Fibroblast of skin of right biceps (primary cell): Measurements from ENCODE around the gene SLC9A1.
A peak's percentile ranks its signal among the peaks of the same experiment; 100 is the strongest.
"Not testable (repeated sequence)": the region's sequence is repeated elsewhere in the genome, so short reads cannot be mapped to it uniquely, and the experiment has no call there.

Experiments used
- DNase-seq: peaks from one replicate; pipeline ENCODE4 v3.0.0-alpha.2; 2013

Gene SLC9A1

DNA sequence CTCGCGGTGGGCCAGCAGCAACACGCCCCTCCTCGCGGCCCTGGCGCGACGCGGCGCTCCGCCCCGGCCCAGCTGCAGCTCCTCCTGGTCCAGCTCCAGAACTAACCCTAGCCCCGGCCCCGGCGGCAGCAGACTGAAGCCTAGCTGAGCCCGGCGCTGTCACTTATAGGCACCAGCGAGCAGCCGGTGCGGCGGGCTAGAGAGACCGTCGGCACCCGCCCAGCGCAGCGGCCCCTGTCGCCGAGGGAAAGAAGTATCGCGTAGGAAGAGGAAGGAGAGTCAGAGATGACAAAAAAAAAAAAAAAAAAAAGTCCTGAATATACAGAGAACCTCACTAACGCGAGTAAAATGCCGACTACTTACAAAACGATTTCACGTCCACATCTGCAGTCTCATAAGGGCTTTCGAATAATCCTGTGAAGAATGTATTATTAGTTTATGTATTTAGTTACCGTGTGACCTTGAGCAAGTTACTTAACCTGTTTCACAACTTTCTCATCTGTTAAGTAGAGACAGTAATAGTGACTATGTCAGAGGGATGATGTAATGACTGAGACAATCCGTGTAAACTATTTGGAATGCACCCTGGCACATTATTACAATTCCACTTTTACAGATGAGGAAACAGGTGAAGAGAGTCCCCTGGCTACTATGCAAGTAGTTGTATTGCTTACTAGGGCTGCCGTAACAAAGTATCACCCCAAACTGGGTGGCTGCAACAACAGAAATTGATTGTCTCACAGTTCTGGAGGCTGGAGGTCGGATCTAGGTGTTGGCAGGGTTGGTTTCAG, at the start of gene SLC9A1:
Gene SLC9A1 (minus strand): TSS at position 135 of the 791 bp plus-strand sequence. CDS start 791 bp downstream, outside the sequence.
- DNase-seq: peak; percentile 90

DNA sequence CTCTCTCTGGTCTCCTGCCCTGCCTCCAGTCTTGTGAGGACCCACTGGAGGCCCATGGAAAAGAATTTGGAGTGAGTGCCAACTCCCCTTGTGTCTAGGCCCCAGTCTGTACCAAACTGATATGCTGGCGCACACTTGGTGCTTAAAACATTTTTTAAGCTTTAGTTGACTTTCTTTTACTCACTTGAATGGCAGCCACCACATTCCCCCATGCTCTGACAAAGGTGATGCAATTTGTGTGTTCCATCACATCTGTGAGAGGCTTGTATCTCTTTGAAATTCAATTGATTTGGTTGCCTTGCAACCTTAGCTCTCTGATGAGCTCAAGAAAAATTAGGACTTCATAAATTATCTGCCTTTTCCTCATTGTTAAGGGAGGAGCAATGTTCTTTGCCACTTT, 49.0 kb upstream of the SLC9A1 start:
- peak; percentile 55 for DNase-seq

DNA sequence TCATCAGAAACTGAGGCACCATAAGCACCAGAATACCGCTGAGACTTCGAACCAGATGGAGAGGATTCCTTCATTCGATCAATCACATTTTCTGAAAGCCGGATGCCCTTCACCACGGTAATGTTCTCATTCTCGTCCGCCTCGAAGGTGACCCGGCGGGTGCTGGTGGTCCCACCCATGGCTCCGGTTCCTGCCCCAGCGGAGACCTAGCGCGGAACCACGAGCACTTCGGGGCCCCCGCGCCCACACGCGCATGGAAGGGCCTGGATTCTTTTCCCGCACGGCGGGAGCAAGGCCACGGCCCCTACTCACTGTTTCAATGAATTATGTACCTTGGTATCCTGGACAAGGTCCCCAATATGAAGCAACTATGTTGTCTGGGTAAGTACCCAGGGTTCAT, 46.4 kb upstream of the SLC9A1 start:
- no peak for DNase-seq

DNA sequence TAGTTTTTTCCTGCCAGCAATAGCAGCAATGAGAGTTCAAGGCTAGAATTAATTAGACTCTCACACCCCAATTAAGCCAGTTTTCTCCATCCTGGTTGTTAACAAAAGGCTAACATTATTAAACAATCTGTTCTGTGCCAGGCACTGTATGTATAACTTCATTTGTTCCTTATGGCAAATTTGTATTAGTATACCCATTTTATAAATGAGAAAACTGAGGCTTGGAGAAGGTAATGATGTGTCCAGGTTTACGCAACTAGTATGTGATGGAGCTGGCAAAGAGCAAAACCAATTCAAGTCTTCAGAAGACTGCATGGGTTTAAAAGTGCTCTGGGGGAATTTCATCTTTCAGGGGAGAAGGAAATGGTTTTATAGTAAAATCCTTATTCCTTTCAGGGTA, 38.3 kb upstream of the SLC9A1 start:
- DNase-seq: no peak

DNA sequence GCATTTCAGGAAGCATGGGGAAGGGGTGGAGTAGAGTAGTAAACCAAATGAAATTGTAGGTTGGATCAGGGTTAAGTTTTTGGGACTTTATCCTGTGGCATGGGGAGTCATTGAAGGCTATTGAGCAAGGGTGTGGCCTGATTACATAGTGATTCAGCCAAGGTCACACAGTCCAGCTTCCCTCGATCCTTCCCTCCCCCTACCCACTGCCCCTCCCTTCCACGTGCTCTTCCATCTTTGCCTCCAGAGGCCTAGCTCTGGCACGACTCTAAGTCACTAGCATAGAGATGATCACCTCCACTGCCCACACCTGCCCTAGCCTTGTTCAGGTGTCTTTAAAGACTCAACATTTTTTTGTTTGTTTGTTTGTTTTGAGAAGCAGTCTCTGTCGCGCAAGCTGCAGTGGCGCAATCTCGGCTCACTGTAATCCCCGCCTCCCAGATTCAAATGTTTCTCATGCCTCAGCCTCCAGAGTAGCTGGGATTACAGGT, 37.2 kb upstream of the SLC9A1 start:
- no peak for DNase-seq

DNA sequence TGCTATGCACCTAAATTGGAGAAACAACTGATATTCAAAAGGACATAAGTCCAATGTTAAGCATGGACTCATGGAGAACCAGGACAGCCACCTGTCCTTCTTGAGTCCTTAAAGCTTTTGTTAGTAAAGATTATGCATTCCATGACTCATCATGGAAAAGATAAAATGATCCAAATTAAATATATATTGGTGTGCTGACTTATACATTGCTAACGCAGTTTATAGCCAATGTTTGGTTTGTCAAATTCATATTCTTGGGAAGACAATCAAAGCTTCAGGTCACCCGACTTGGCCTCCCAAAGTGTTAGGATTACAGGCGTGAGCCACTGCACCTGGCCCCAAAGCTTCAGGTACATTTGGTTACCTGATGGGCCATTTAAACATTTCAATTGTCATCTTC, 29.7 kb upstream of the SLC9A1 start:
- not testable (repeated sequence) for DNase-seq

DNA sequence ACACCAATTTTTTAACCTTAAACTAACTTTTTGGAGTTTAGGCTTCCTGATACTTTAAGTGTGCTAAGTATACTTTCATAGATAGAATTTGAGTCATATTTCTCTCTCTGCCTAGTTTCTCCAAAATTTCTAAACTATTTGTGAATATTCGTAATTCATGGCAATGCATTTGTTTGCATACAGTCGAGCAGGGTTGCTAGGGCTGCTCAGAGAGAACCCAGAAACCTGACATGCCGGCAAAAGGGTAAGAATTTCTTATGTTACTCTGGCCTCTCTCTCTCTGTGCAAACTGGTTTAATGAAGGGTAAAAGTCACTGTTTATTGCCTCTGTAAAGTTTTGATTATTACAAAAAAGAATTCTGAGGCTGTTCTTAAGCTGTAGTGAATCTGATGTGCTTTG, 25.1 kb upstream of the SLC9A1 start:
- no peak for DNase-seq

DNA sequence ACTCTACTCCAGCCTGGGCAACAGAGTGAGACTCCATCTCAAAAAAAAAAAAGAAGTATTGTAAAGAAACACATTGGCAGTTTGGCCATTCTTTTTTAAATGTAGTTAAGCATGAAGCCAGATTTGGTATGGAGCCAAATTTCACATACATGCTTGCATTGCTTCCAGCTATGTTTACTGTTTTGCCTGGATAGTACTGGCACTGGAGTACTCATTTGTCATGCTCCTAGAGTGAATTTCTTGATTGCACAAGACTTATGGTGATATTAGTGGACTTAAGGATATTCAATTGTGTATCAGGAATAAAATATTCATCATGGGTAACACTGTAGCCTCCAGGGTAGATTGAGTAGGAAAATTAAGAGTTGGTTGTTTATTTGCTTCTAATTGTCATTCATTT, 24.5 kb upstream of the SLC9A1 start:
- DNase-seq: no peak

DNA sequence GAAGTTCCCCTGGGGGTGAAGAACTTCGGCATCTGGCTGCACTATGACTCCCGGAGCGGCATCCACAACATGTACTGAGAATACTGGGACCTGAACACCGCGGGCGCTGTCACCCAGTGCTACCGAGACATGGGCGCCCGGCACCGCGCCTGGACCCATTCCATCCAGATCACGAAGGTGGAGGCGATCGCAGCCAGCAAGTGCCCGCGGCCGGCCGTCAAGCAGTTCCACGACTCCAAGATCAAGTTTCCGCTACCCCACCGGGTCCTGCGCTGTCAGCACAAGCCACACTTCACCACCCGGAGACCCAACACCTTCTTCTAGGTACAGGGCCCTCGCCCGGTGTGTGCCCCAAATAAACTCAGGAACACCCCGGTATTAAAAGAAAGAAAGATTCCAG, 22.0 kb upstream of the SLC9A1 start:
- DNase-seq: no peak

DNA sequence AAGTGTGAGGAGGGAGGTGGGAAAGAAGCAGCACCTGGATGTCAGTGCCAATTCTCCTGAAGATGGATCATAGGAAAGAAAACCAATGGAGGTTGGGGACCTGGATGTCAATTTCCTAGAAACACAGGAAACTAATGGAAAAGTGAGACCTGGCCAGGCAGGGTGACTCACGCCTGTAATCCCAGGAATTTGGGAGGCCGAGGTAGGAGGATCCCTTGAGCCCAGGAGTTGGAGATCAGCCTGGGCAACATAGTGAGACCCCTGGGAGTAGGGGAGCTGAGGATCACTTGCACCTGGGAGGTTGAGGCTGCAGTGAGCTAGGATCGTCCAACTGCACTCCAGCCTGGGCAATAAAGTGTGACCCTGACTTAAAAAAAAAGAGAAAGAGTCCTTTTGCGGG, 21.4 kb upstream of the SLC9A1 start:
- no peak for DNase-seq

DNA sequence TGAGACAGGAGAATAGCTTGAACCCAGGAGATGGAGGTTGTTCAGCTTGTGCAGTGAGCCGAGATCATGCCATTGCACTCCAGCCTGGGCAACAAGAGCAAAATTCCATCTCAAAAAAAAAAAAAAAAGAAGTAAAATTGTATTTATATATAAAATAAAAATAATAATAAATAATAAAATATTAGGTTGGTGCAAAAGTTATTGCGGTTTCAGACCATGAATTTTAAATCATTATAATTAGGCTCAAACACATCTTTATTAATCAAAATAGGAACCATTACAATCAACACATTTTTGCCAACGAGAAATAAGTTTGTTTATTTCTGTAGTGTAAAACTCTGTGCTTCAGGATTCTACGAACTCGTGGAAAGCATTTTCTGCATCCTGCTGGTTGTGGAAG, 18.1 kb upstream of the SLC9A1 start:
- DNase-seq: not testable (repeated sequence)

DNA sequence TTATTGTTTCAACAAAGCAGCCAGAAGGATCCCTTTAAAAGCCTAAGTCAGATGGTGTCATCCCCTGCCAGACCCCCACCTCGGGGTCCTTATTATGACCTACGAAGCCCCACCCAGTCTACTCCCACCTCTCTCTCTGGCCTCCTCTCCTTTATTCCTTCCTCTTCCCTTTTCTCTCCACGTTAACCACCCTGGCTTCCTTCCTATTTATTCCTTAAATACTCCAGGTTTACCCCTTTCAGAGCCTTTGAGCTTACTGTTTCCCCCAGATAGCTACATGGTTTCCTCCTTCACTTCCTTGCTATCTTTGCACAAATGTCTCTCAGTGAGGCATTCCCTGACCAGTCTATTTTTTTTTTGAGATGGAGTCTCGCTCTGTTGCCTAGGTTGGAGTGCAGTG, 12.0 kb upstream of the SLC9A1 start:
- DNase-seq: no peak

DNA sequence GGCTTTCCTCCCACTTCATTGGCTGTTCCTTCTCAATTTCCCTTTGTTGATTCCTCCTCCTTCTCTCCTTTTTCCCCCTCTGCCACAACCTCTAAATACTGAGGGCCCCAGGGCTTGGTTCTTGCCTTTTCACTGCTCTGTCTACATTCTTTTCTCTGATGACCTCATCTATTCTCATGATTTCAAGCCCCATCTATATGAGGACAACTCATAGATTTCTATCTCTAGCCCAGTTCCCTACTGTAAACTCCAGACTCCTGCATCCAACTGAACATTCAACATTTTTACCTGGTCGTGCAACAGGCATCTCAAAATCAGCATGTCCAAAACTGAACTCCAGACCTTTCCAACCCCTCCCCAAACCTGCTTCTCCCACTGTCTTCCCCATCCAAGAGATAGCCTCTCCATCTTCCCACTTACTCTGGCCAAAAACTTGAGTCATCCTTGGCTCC, 11.5 kb upstream of the SLC9A1 start:
- peak; percentile 35 for DNase-seq

DNA sequence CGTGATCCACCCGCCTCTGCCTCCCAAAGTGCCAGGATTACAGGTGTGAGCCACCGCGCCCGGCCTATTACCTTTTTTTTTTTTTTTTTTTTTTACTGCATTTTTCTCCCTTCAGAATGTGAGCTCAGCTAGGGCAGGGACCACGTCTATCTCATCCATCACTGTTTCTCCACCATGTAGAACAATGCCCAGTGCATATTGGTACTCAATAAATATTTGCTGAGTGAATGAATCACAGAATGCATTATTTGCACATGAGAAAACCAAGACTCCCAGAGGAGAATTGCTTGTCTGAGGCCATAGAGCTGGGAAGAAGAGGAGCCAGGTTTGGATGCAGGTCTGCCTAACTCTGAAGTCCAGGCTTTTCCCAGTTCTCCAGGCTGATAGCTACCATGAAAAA, 8.2 kb upstream of the SLC9A1 start:
- no peak for DNase-seq

DNA sequence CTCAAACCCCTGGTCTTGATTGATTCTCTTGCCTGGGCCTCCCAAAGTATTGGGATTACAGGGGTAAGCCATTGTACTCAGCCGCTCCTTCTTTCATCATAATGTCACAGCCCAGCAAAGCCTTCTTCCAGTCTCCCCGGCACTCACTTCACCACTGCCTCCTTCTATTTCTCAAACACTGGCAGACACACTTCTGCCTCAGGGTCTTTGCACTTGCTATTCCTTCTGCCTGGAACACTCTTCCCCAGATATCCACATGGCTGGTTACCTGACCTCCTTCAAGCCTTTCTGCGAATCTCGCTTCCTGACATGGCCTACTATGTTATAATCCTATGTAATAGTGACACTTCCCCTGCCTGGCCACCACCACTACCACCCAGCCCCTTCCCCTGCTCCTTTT, 7.2 kb upstream of the SLC9A1 start:
- DNase-seq: no peak

DNA sequence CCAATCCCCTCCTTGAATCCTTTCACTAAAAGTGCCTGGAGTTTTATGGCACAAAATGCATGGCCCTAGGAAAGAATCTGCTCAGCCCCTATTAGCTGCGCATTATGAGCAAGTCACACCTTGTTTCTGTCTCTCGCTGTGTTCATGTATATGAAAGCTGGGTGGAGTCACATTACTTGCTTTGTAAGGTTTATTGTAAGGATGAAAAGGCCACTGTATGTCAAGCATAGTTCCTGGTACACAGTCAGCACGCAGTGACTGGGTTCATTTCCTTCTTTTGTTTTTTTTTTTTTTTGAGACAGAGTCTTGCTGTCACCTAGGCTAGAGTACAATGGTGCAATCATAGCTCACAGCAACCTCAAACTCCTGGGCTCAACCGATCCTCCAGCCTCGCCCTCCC, 6.7 kb upstream of the SLC9A1 start:
- no peak for DNase-seq

DNA sequence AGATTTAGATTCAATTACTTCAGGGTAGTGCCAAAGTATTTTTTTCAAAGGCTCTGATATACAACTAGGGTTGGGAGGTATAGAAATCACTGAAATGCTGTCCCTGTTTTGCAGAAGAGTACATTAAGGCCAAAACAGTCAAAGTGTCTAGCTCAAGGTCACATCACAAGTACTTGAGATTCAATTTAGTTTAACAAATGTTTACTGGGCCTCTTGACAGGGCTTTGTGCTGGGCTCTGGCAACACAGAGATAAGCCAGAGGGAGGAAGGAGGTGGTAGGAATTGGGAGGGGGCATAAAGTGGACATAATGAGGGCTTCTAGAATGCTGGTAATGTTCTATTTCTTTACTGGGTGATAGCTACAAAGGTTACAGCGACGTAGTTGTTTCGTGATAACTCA, 2.3 kb upstream of the SLC9A1 start:
- no peak for DNase-seq

DNA sequence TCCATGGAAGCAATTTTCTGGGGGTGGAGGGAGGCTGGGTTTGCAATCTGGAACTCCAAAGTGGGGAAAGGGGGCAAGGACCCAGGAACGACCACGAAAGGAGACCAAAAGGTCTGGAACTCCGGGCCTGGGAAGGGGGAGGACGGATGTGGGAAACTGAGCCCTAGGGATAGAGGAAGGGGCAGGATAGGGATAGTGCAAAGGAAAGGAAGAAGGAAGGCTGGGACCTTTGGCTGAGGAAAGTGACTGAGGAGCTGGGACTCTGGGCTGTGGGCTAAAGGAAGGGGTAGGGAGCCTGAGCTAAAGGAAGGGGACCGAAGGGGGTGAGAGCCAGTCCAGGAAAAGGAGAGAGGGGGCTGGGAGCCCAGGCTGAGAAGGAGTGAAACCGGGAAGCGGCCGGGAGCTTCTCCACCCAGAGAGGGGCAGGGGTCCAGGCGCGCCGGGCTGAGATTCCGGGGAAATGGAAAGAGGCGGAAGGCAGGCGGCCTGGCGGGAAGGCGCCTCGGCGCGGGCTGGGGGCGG, 395 bp downstream of the SLC9A1 start:
- no peak for DNase-seq

DNA sequence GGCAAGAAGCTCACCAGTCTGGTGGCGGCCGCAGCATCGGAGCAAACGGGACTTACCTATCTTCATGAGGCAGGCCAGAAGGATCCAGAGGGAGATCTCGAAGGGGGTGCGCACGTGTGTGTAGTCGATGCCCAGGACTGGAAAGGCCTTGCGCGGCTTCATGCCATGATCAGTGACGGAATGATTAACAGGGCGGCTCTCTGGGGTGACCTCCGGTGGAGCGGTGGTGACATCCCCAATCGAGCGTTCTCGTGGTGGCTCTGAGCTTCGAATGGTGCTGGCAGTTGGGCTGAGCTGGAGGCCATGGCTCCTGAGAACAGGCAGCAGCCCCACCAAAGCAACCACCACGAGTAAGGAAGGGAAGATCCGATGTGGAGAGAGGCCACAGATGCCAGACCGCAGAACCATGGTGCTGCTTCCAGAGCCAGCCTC, 982 bp downstream of the SLC9A1 start:
- DNase-seq: no peak

DNA sequence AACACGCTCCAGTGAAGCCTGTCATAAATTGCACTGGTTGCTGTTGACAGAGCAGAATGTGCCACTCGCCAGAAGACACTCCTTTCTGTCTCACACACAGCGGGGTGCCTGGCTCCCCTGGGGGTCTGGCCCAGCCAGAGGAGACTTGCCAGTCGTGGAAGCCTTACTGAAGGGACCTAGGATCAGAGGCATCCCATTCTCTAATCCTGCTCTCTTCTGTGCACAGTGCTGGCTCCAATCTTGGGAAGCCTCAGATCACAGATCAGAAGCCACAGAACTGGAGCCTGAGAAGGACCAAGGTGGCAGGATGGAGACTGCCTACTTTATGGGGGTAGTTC, 1.4 kb downstream of the SLC9A1 start:
- peak; percentile 54 for DNase-seq

DNA sequence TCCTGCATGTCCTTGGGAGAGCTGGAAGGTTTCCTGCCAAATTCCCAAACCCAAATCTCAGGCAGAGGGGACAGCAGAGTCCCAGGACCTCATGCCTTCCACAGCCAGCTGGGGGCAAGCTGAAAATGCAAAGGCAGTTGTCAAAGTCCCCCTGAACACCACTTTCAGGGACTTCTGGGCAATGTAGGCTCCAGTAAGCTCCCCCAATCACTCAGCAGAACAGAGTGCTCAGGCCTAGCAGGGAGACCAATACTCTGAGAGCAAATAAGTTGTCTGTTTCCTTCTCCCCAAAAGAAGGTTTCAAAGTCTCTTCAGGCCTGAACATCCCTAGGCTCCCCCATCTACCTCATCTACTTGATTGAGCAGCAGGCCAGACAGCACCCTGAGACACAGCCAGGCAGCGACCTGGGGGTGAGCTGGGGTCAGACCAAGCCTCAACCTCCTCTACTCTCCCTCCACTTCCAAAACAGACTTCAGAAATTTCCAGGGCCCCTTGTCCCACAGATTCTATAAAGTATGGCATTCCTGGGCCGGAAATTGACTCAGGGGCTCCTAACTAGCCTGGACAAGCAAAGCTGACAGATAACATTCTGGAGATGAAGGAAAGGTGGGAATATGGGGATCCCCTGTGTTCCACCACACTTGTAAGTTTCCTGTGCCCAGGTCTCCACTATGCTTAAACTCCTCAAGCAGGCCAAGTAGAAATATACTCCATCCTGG, 1.9 kb downstream of the SLC9A1 start:
- DNase-seq: no peak

DNA sequence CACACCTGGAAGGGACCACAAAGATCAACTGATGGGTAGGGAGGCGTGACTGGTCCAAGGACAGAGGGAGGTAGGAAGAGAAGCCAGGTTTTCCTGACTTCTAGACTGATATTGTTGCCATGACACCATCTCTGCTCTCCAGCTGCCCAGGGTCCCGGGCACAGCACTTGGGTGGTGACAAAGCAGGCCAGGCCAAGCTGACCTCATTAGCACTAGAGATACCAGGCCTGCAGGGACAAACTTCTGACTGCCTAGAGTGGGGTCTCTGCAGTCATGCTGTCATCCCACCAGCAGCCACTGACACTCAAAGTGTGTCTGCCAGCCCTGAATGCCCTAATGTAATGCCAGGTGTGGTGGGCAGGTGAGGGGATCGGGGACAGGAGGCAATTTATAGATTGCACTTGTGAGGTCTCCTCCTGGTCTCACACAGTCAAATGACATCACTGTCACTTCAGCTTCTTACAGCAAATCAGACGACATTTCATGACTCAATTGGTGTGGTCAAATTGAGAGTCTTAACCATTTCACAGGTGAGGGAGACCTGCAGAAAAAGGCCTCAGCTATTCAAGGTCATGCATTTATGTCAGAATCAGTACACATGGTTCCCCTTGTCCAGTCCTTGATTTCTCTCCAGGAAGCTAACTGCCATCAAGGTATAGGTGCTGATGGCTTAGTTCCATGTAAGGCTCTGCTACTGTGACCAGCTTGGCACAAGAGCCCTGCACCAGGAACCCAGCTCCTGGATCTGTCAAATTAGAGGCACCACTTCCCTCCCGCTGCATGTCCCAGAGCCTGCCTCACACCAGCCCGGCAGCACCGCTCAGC, 2.7 kb downstream of the SLC9A1 start:
- no peak for DNase-seq

DNA sequence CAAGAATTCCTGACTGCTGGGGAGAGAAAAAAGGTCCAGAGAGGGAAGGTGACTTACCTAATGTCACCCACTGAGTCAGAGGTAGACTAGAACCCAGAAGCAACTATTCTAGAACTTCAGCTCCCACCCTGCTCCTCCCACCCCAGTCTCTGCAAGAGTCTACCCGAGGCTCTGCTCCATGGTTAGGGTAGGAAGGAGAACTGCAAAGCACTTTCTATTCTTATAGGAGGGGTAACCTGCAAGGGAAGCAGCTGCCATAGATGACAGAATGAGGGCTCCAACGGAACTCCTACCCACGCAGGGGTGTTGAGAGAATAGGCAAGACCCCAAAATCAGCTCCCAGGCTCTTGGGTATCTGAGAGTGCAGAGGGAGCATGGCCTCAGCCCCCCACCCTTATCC, 4.3 kb downstream of the SLC9A1 start:
- no peak for DNase-seq
